Muscle of back (tissue), 11 donors: ENCODE results near the gene CCL2. TPM values are rescaled to one million over a fixed set of nuclear protein-coding genes. Genes with fewer than 3 reads are reported as not detected.

Experiments
- DNase-seq, 3 donors: peaks; one replicate each; pipeline versions ENCODE4 v3.0.0 to v3.0.0-alpha.2; 2013
- polyA plus RNA-seq, 10 donors: library from polyadenylated mRNA; unstranded; fragments of 120-200 nt; gene quantifications; one replicate each; pipeline ENCODE4 v1.2.1, GENCODE V29; 2013; ENCODE audit not compliant: insufficient read length in 10 of 10

Gene CCL2
- polyA plus RNA-seq, 10 donors, result 43.5 to 93.7 (median 60.9) TPM

DNA sequence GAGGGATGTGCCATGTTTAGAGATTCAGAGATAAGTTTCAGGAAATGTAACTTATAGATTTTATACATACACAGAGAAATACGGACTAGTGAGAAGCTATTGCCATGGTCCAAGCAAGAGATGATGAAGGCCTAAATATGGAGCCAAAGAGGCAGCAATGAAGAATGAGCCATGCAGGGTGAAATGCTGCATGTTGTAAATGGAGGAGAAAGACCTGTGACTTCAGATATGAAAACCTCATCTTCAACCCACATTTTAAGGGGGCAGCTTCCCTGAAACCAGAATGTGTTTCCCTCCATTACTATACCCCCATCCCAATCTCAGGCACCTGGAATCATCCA is 2.9 kb downstream of the CCL2 start:
- no peak for DNase-seq

GRCh38 chr17:34259146-34259545 is 4.1 kb downstream of the CCL2 start:
- peak in 1 of 3 donors; percentile 50 for DNase-seq

DNA sequence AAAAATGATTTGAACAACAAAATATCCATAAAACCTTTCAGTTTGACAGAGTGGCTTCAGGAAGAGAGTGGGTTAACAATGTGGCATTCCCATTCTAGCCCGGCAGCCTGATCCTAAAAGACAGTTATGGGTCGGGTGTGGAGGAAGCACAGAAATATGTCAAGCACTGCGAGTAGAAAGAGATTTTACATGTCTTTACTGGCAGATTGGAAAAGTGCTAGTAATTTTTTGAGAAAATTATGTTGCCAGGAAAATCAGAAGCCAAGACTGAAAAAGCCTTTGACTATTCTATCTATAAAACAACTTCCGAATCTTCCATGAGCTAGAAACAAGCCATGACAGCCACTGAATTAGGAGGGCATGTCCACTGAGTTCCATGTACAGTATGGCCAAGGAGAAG is 5.8 kb downstream of the CCL2 start:
- DNase-seq, result no peak

DNA sequence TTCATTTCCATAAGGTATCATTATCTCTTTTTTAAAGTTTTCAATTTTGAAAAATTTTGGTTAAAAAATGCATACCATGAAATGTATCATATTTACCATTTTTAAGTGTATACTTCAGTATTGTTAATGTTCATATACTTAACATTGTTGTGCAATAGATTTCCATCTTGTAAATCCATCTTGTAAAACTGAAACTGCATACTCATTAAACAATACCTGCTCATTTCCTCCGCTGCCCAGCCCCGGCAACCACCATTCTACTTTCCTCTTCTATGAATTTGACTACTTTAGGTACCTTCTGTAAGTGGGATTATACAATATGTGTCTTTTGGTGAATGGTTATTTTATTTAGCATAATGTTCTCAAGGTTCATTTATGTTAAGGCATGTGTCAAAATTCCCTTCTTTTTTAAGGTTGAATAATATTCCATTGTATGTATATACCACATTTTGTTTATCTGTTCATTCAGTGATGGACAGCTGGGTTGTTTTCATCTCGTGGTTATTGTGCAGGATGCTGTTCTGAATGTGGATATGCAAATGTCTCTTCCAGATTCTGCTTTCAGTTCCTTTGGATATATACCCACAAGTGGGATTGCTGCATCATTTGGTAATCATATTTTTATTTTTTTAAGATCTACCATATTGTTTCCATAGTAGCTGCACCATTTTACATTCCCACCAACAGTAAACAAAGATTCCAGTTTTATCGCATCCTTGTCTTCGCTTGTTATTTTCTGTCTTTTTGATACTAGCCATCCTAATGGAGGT is 6.7 kb downstream of the CCL2 start:
- no peak for DNase-seq

DNA sequence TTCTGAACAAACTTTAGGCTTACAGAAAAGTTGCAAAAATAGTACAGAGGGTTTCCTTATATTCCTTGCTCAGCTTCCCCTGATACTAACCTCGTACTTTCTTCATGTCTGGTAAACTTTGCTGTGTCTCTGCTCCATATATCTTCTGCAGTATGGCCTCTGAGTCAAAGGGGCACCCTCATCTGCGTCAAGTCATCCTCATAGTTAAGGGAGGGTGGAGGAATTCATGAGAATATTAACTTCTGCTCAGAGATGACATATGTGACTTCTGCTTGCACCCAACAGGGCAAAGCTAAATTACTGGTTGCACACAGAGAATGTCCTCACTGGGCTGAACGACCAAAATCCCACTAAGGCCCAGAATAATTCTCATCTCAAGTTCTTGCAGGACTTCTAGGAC is 10.6 kb downstream of the CCL2 start:
- DNase-seq, result no peak

GRCh38 chr17:34269969-34270368 is 14.9 kb downstream of the CCL2 start, which contains the start of gene CCL7:
CCL7 (plus strand) TSS chr17:34270221; CDS start chr17:34270291, 70 bp downstream.
- no peak for DNase-seq

GRCh38 chr17:34275881-34276280 is 20.8 kb downstream of the CCL2 start:
- DNase-seq, result peak; percentile 75 to 92 (median 90)

GRCh38 chr17:34276826-34277225 is 21.7 kb downstream of the CCL2 start:
- DNase-seq, result no peak

DNA sequence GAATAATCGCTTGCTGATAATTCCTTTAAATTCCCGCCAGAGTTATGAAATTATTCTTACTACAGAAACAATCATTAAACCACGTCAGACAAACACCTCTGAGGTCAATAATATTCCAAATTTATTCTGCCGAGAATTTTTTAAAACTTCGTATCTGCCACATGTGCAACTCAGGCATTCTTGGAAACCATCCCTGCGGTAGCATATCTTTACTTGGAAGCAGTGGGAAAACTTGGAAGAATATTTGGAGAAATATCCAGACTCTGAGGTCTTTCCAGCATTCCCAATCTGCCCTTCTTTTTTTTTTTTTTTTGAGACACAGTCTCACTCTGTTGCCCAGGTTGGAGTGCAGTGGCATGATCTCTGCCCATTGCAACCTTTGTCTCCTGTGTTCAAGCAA is 28.5 kb downstream of the CCL2 start:
- no peak for DNase-seq

GRCh38 chr17:34285286-34285792 is 30.3 kb downstream of the CCL2 start, which contains the start of gene CCL11:
CCL11 (plus strand) TSS chr17:34285742; CDS start chr17:34285809, 67 bp downstream.
- DNase-seq, result peak in 1 of 3 donors; percentile 58

DNA sequence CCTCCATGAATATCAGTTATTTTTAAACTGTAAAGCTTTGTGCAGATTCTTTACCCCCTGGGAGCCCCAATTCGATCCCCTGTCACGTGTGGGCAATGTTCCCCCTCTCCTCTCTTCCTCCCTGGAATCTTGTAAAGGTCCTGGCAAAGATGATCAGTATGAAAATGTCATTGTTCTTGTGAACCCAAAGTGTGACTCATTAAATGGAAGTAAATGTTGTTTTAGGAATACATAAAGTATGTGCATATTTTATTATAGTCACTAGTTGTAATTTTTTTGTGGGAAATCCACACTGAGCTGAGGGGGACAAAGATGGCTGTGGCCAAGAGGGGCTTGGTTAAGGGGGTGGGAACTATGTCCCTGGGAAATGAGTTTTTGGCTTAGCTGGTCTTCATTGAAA is 32.8 kb downstream of the CCL2 start:
- DNase-seq, result no peak

- DNase-seq, result peak in 1 of 3 donors; percentile 43
Measured at GRCh38 chr17:34290586-34290985, 35.5 kb downstream of the CCL2 start.

DNA sequence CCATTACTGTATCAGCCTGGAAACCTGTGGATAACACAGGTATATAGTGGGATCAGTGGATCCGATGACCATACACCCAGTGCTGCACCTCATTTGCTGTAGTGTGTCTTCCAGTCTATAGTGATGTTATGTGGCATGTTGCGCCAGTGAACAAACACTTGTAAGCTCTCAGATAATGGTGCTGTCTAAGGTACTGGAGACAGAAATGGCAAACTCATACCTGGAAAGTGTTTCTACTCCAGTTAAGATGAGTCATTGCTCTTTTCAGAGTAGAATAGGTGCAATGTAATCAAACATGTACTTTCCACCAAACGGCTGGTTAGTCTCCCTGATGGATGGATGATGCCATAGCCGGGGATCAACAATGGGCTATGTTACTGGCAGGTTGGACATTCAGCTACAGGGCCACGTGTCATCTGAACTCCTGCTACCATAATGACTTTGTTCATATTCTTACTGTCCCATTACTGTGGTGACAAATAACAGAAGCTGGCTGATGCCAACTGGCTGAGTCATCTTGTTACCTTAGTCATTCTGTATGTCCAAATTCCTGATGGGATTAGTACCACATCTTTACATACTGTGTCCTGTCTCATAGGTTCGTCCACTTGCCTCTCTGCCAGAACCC is 36.8 kb downstream of the CCL2 start:
- DNase-seq, result no peak

- DNase-seq, result no peak
Measured at GRCh38 chr17:34299027-34299426, 43.9 kb downstream of the CCL2 start.

DNA sequence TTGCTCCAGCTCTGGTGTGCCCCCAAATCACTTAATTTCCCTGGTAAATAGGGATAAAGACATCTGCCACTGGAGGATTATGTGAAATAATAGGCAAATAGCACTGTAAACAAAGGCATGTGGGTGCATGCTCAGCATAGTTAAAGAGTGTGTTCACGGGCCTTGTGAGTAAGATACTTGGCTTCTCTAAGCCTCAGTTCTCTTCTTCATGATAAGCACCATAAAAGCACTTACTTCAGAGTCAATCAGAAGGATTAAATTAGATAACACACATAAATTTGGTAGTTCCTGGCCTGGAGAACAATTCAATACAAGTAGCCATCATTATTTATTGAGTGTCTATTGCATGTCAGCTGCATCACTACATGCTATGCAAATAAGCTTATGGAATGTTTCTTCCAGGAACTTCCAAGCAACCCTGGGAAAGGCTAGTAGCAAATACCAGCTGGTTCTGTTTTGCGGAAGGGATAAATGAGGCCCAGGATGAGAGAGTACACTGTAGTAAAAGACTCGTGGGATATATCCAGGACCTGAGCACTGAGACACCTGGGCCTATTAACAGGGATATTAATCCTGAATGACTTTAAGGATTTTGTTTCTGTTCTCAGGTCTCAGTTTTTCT is 45.0 kb downstream of the CCL2 start:
- peak in 1 of 3 donors; percentile 54 for DNase-seq

GRCh38 chr17:34300652-34301370 is 45.7 kb downstream of the CCL2 start:
- DNase-seq, result peak in 2 of 3 donors; percentile 61 to 62

DNA sequence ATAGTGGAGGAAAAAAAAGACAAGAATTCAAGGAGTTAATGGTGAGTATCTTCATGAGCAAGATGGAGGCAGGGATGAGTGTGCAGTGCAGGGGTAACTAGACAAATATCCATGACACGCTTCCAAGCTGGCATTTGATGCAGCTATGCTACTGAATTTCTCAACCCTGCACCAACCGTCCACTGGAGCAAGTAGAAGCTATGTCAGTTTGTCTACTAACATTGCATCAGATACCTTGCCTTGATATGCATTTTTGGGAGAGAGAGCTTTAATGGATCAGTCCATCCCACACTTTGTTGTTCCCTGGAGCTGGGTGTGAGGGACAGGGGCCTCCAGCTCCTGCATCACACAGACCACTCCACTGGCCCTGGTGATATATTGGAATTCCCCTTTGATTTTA is 46.9 kb downstream of the CCL2 start:
- no peak for DNase-seq

DNA sequence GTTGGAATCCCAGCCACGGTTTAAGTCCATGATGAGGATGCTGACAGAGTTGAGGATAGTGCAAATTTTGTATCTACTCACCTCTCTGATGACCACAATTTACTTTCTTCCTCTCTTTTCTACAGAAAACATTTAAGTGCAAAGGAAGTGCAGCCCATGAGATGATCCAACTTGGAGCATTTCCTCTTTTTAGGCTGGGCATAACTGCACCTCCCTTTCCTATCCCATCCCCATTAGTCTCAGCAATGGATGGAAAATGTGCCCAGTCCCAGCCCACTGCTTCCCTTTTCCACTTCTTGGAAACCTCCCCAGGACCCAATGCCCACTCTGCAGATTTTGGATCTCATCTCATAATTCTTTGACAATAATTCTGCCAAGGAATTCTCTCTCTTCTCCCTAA is 47.6 kb downstream of the CCL2 start:
- DNase-seq, result no peak

- DNase-seq, result no peak
Measured at GRCh38 chr17:34303606-34304005, 48.5 kb downstream of the CCL2 start.

DNA sequence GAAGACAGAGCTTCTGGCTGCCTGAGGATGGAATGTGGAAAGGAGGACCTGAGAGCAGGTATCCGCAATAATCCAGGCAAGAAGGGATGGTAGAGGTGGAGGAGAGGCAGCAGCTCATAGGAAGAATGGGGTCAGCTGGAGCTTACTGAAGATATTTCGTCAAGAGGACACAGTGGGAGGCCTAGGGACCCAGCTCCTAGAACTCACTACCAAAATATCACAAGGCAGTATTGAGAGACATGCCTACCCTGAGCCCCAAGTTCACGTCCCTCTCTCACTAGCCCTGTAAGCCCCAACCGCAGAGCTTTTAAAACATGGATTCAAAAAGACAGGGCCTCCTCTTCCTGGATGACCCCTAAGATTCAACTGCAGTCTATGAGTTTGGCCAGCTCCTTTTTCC is 50.0 kb downstream of the CCL2 start:
- DNase-seq, result no peak

GRCh38 chr17:34305606-34306005 is 50.5 kb downstream of the CCL2 start:
- DNase-seq, result no peak

GRCh38 chr17:34306466-34306865 is 51.4 kb downstream of the CCL2 start:
- DNase-seq, result peak in 2 of 3 donors; percentile 53 to 67
